HepG2 (cell line): ENCODE results near the gene ATP7B. TPM values are rescaled to one million over a fixed set of nuclear protein-coding genes. Genes with fewer than 3 reads are reported as not detected.

Experiments
- GABPB1 ChIP-seq: IDR thresholded peaks from 2 replicates; pipeline ENCODE4 v1.6.1; 2016; ENCODE audit warnings: mild to moderate bottlenecking, missing genetic modification reagents, moderate library complexity, missing compliant biosample characterization
- MED1 ChIP-seq: sonication (generic); formaldehyde crosslinking; IDR thresholded peaks from 2 replicates; pipeline ENCODE4 v1.4.0; 2020; ENCODE audit warnings: missing genetic modification reagents
- PHF5A ChIP-seq: IDR thresholded peaks from one replicate; pipeline ENCODE4 v1.6.1; 2018; ENCODE audit warnings: low read depth, missing genetic modification reagents; ENCODE audit not compliant: unreplicated experiment
- SIN3A ChIP-seq: IDR thresholded peaks from 2 replicates; pipeline ENCODE4 v1.6.1; 2011; ENCODE audit warnings: low read depth, mild to moderate bottlenecking, control low read depth, low read length, borderline replicate concordance
- ZNF563 ChIP-seq: sonication (generic); formaldehyde crosslinking; IDR thresholded peaks from 2 replicates; pipeline ENCODE4 v1.8.0; 2022; ENCODE audit warnings: mild to moderate bottlenecking, moderate library complexity, missing genetic modification reagents
- ZNF577 ChIP-seq: sonication (generic); formaldehyde crosslinking; IDR thresholded peaks from 2 replicates; pipeline ENCODE4 v1.4.0; 2020; ENCODE audit warnings: mild to moderate bottlenecking, low read depth, missing genetic modification reagents, borderline replicate concordance
- polyA plus RNA-seq, 8 experiments: library from polyadenylated mRNA; depleted of rRNA in 3 of 8; stranded (reverse) in 7 of 8; unstranded in 1 of 8; fragments of >200 nt; fragmentation: Illumina TruSeq in 4 of 8; extraction: Trizol in 4 of 8; gene quantifications; 2 replicates each; pipeline versions ENCODE4 v1.2.1 to v1.2.3, GENCODE V29; 2011 to 2016; ENCODE audit warnings: low read depth in 4 of 8, missing spikeins in 1 of 8, mixed read lengths in 1 of 8; ENCODE audit not compliant: insufficient read depth in 1 of 8
- total RNA-seq, 5 experiments: library from RNA; depleted of rRNA; stranded (reverse); fragments of >200 nt; fragmentation: Illumina TruSeq; extraction: Trizol; gene quantifications; 2 replicates each; pipeline ENCODE4 v1.2.3, GENCODE V29; 2016; ENCODE audit warnings: low read depth in 1 of 5
- TF ChIP-seq, protein P1 (sequence below): sonication (generic); formaldehyde crosslinking; IDR thresholded peaks from 2 replicates; pipeline ENCODE4 v1.5.0; 2020; ENCODE audit warnings: mild to moderate bottlenecking, missing genetic modification reagents
- TF ChIP-seq, protein P2 (sequence below), 2 experiments: fragments of 450-650 bp in 1 of 2; sonication (generic) in 1 of 2; formaldehyde crosslinking in 1 of 2; IDR thresholded peaks; 2 replicates each; pipeline versions ENCODE4 v1.6.1 to v1.8.0; 2016 to 2022; ENCODE audit warnings: antibody characterized with exemption in 1 of 2, mild to moderate bottlenecking in 1 of 2, missing genetic modification reagents in 1 of 2
- TF ChIP-seq, protein P3 (sequence below): sonication (generic); formaldehyde crosslinking; IDR thresholded peaks from 2 replicates; pipeline ENCODE4 v1.4.0; 2020; ENCODE audit warnings: missing genetic modification reagents
- TF ChIP-seq, protein P4 (sequence below): sonication (generic); formaldehyde crosslinking; IDR thresholded peaks from 2 replicates; pipeline ENCODE4 v1.8.1; 2023; ENCODE audit warnings: mild to moderate bottlenecking, missing genetic modification reagents
- TF ChIP-seq, protein P5 (sequence below): sonication (generic); formaldehyde crosslinking; IDR thresholded peaks from 2 replicates; pipeline ENCODE4 v1.8.1; 2023; ENCODE audit warnings: missing genetic modification reagents, mild to moderate bottlenecking, borderline replicate concordance

The ATP7B gene
- total and polyA plus RNA-seq, 2 of the 13 experiments (the other 11 are each of a cell fraction or from before 2014, with no cell fraction given): 31.8 to 57.4 TPM

DNA sequence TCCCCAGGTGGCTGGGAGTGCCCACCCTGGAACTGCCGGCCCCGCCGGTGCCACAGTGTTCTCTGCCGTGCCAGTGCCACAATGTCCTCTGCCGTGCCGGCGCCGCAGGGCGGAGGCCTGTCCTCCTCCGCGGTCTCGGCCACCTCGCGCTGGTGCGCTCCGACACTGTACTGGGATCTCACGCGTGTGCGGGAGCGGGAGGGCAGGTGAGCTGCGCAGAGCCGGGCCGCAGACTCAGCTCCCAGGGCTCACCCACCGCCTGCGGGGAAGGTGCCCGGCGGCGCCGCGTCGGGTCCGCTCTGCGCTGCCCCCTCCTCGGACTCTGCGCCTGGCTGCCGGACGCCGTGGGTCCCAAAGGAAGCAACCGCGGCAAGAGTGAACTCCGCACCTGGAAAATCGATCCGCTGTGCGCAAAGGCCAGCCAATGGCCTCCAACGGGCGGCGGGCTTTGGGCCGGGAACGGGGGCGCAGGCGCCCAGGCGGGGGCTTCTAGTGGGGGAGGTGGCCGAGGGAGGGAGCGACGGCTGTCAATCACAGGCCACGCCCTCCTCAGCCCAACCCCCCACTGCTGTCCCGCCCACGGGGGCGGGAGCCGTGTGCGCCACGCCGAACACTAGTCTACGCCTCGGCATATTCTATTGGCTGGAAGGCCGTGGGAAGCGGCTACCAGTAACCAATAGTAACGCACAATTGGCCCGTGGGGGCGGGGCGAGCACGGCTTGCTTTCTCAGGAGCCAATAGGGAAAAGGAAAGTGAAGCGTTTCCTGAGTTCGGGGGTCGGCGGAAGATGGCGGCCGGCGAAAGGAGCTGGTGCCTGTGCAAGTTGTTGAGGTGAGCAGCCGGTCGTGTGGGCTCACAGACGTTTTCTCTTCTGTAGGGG is 622 bp upstream of the ATP7B start, which contains the start of gene ALG11 (continued):
- TF ChIP-seq, protein P1, sequence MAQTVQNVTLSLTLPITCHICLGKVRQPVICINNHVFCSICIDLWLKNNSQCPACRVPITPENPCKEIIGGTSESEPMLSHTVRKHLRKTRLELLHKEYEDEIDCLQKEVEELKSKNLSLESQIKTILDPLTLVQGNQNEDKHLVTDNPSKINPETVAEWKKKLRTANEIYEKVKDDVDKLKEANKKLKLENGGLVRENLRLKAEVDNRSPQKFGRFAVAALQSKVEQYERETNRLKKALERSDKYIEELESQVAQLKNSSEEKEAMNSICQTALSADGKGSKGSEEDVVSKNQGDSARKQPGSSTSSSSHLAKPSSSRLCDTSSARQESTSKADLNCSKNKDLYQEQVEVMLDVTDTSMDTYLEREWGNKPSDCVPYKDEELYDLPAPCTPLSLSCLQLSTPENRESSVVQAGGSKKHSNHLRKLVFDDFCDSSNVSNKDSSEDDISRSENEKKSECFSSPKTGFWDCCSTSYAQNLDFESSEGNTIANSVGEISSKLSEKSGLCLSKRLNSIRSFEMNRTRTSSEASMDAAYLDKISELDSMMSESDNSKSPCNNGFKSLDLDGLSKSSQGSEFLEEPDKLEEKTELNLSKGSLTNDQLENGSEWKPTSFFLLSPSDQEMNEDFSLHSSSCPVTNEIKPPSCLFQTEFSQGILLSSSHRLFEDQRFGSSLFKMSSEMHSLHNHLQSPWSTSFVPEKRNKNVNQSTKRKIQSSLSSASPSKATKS (CRISPR knock-in tag): no peak
- TF ChIP-seq, protein P2, sequence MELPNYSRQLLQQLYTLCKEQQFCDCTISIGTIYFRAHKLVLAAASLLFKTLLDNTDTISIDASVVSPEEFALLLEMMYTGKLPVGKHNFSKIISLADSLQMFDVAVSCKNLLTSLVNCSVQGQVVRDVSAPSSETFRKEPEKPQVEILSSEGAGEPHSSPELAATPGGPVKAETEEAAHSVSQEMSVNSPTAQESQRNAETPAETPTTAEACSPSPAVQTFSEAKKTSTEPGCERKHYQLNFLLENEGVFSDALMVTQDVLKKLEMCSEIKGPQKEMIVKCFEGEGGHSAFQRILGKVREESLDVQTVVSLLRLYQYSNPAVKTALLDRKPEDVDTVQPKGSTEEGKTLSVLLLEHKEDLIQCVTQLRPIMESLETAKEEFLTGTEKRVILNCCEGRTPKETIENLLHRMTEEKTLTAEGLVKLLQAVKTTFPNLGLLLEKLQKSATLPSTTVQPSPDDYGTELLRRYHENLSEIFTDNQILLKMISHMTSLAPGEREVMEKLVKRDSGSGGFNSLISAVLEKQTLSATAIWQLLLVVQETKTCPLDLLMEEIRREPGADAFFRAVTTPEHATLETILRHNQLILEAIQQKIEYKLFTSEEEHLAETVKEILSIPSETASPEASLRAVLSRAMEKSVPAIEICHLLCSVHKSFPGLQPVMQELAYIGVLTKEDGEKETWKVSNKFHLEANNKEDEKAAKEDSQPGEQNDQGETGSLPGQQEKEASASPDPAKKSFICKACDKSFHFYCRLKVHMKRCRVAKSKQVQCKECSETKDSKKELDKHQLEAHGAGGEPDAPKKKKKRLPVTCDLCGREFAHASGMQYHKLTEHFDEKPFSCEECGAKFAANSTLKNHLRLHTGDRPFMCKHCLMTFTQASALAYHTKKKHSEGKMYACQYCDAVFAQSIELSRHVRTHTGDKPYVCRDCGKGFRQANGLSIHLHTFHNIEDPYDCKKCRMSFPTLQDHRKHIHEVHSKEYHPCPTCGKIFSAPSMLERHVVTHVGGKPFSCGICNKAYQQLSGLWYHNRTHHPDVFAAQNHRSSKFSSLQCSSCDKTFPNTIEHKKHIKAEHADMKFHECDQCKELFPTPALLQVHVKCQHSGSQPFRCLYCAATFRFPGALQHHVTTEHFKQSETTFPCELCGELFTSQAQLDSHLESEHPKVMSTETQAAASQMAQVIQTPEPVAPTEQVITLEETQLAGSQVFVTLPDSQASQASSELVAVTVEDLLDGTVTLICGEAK (IDR thresholded peaks at IDR 0.05): no peak
- TF ChIP-seq, protein P2 (CRISPR knock-in tag; IDR thresholded peaks at IDR 0.05): peak; percentile 64
- TF ChIP-seq, protein P3, sequence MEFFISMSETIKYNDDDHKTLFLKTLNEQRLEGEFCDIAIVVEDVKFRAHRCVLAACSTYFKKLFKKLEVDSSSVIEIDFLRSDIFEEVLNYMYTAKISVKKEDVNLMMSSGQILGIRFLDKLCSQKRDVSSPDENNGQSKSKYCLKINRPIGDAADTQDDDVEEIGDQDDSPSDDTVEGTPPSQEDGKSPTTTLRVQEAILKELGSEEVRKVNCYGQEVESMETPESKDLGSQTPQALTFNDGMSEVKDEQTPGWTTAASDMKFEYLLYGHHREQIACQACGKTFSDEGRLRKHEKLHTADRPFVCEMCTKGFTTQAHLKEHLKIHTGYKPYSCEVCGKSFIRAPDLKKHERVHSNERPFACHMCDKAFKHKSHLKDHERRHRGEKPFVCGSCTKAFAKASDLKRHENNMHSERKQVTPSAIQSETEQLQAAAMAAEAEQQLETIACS (CRISPR knock-in tag): no peak
- TF ChIP-seq, protein P4, sequence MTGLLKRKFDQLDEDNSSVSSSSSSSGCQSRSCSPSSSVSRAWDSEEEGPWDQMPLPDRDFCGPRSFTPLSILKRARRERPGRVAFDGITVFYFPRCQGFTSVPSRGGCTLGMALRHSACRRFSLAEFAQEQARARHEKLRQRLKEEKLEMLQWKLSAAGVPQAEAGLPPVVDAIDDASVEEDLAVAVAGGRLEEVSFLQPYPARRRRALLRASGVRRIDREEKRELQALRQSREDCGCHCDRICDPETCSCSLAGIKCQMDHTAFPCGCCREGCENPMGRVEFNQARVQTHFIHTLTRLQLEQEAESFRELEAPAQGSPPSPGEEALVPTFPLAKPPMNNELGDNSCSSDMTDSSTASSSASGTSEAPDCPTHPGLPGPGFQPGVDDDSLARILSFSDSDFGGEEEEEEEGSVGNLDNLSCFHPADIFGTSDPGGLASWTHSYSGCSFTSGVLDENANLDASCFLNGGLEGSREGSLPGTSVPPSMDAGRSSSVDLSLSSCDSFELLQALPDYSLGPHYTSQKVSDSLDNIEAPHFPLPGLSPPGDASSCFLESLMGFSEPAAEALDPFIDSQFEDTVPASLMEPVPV: 0 out of 2 replicates have a peak, but pooled peaks have one; percentile 17
- TF ChIP-seq ZNF577 (CRISPR knock-in tag) (no peak), GABPB1 (CRISPR knock-in tag) (peak; percentile 91), ZNF563 (peak; percentile 96), SIN3A (peak; percentile 25; the same call in 1 of the 2 replicates), MED1 (CRISPR knock-in tag) (peak; percentile 92), PHF5A (peak; percentile 69)
- TF ChIP-seq, protein P5, sequence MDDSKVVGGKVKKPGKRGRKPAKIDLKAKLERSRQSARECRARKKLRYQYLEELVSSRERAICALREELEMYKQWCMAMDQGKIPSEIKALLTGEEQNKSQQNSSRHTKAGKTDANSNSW (CRISPR knock-in tag): no peak
